ENCODE data around the gene TRIP4. TPM values are rescaled to one million over a fixed set of nuclear protein-coding genes. Genes with fewer than 3 reads are reported as not detected.
A peak's percentile ranks its signal among the peaks of the same experiment; 100 is the strongest.

Gene TRIP4
- total and polyA plus RNA-seq, 9 of the 15 experiments (the other 6 are each of a cell fraction or from before 2014, with no cell fraction given), result 7.6 to 23.3 (median 16.7) TPM

GRCh38 chr15:64381000-64381751, 6.5 kb upstream of the TRIP4 start, which contains the start of gene PCLAF (continued):
- TF ChIP-seq ZHX1 (conservative IDR thresholded peaks at IDR 0.05; ENCODE audit: low read length) (no peak), GATAD2B (IDR thresholded peaks at IDR 0.05; ENCODE audit: borderline replicate concordance) (no peak), NFRKB (IDR thresholded peaks at IDR 0.05; ENCODE audit: low read depth) (peak; percentile 72; the same call in 1 of the 2 replicates), NFYB (IDR thresholded peaks at IDR 0.05; ENCODE audit: extremely low read depth, insufficient read length) (peak; percentile 96), TOE1 (IDR thresholded peaks at IDR 0.05; ENCODE audit: borderline replicate concordance) (peak; percentile 65; the same call in 1 of the 2 replicates), TOE1 (CRISPR knock-in tag; IDR thresholded peaks at IDR 0.05; ENCODE audit: borderline replicate concordance, low read depth) (no peak), MCM5 (IDR thresholded peaks at IDR 0.05; ENCODE audit: low read depth) (no peak), AFF1 (IDR thresholded peaks at IDR 0.05; ENCODE audit: low read depth in 1 of 2, partially characterized antibody in 2 of 2) (peak in 1 of 2 experiments; percentile 64), E2F4 (CRISPR knock-in tag; IDR thresholded peaks at IDR 0.05; ENCODE audit: low read depth) (peak; percentile 98), HDAC1 (IDR thresholded peaks at IDR 0.05) (peak in 1 of 2 experiments; percentile 90; a peak in 2 of 4 replicates), VEZF1 (CRISPR knock-in tag; IDR thresholded peaks at IDR 0.05) (peak; percentile 68), RAD21 (CRISPR knock-in tag; conservative IDR thresholded peaks at IDR 0.05 in 1 of 2, IDR thresholded peaks at IDR 0.05 in 1 of 2) (peak in 1 of 2 experiments; percentile 49; a peak in 2 of 4 replicates), E2F8 (IDR thresholded peaks at IDR 0.05; ENCODE audit: low read depth, partially characterized antibody) (peak; percentile 98)

Measured in K562 (cell line).